Measurements from ENCODE around the gene P2RY13. TPM values are rescaled to one million over a fixed set of nuclear protein-coding genes. Genes with fewer than 3 reads are reported as not detected.

P2RY13 gene
- total and polyA plus RNA-seq, 2 of the 13 experiments (the other 11 are each of a cell fraction or from before 2014, with no cell fraction given) = not detected

DNA sequence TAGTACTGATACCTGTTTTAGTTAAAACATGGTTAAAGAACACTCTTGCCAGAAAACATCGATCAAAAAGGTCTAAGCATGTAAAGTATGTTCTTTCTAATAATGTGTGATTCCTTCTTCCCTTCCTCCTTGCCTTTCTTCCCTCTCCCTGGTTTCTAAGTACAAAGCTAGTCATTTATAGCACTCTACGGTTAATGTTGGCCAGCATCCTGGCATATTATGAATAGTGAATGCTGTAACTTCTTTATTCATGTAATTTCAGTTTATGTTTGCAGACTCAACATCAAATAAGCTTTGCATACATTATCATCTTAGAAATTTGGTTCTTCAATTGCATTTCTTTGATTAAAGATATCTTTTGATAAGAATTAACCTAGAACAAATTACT, 28.1 kb upstream of the P2RY13 start:
- DNase-seq (ENCODE audit: low spot score) (no peak), FAIRE-seq (no peak), ATAC-seq (no peak)
- WGBS (ENCODE audit: low lambda C conversion rate) = 52% methylated on average over 2 of the region's 2 CpGs
- no TSS peak for BruUV-seq (replicated peaks)
- Histone ChIP-seq H2AFZ (ENCODE audit: low read length) (no peak overlapping the region), H3K27ac (ENCODE audit: extremely low read length, insufficient read depth, low read length) (no peak overlapping the region), H3K9me3 (ENCODE audit: low read length) (no peaks in the 10 kb centered on the region), H3K4me3 (replicated peaks in 1 of 3; ENCODE audit: insufficient read depth in 1 of 3, low read depth in 2 of 3, low read length in 3 of 3) (no peak overlapping the region), H3K79me2 (ENCODE audit: insufficient read depth, low read length) (no peaks in the 10 kb centered on the region), H4K20me1 (ENCODE audit: insufficient read depth, low read length) (no peaks in the 10 kb centered on the region), H3K9ac (ENCODE audit: insufficient read depth, low read depth, low read length) (no peak overlapping the region), H3K27me3 (ENCODE audit: control insufficient read depth in 1 of 2, insufficient read depth in 2 of 2, low read length in 2 of 2) (no peaks in the 10 kb centered on the region), H3K4me2 (ENCODE audit: low read depth, low read length) (no peak overlapping the region), H3K36me3 (replicated peaks in 1 of 2; ENCODE audit: control insufficient read depth in 1 of 2, insufficient read depth in 2 of 2, low read length in 2 of 2) (no peaks in the 10 kb centered on the region), H3K4me1 (ENCODE audit: insufficient read depth, low read length) (no peaks in the 10 kb centered on the region)
- TF ChIP-seq FIP1L1 (IDR thresholded peaks at IDR 0.05; ENCODE audit: borderline replicate concordance, insufficient read depth, low read depth, low read length) (no peak), HDAC1 (CRISPR knock-in tag; IDR thresholded peaks at IDR 0.05) (no peak), SAP130 (CRISPR knock-in tag; IDR thresholded peaks at IDR 0.05; ENCODE audit: low read depth) (no peak), ZBTB40 (IDR thresholded peaks at IDR 0.05) (no peak), ZBTB40 (CRISPR knock-in tag; IDR thresholded peaks at IDR 0.05) (no peak), ZKSCAN8 (CRISPR knock-in tag; IDR thresholded peaks at IDR 0.05; ENCODE audit: borderline replicate concordance) (no peak), ZFAT (CRISPR knock-in tag; conservative IDR thresholded peaks at IDR 0.05) (no peak), ZNF33B (CRISPR knock-in tag; IDR thresholded peaks at IDR 0.05) (no peak), ERF (CRISPR knock-in tag; IDR thresholded peaks at IDR 0.05) (no peak), ZNF816 (CRISPR knock-in tag; IDR thresholded peaks at IDR 0.05; ENCODE audit: borderline replicate concordance) (no peak), ZNF256 (CRISPR knock-in tag; conservative IDR thresholded peaks at IDR 0.05) (no peak), FOXA1 (IDR thresholded peaks at IDR 0.05) (no peak), FOXA1 (CRISPR knock-in tag; IDR thresholded peaks at IDR 0.05) (no peak)
- TF ChIP-seq, protein P1, sequence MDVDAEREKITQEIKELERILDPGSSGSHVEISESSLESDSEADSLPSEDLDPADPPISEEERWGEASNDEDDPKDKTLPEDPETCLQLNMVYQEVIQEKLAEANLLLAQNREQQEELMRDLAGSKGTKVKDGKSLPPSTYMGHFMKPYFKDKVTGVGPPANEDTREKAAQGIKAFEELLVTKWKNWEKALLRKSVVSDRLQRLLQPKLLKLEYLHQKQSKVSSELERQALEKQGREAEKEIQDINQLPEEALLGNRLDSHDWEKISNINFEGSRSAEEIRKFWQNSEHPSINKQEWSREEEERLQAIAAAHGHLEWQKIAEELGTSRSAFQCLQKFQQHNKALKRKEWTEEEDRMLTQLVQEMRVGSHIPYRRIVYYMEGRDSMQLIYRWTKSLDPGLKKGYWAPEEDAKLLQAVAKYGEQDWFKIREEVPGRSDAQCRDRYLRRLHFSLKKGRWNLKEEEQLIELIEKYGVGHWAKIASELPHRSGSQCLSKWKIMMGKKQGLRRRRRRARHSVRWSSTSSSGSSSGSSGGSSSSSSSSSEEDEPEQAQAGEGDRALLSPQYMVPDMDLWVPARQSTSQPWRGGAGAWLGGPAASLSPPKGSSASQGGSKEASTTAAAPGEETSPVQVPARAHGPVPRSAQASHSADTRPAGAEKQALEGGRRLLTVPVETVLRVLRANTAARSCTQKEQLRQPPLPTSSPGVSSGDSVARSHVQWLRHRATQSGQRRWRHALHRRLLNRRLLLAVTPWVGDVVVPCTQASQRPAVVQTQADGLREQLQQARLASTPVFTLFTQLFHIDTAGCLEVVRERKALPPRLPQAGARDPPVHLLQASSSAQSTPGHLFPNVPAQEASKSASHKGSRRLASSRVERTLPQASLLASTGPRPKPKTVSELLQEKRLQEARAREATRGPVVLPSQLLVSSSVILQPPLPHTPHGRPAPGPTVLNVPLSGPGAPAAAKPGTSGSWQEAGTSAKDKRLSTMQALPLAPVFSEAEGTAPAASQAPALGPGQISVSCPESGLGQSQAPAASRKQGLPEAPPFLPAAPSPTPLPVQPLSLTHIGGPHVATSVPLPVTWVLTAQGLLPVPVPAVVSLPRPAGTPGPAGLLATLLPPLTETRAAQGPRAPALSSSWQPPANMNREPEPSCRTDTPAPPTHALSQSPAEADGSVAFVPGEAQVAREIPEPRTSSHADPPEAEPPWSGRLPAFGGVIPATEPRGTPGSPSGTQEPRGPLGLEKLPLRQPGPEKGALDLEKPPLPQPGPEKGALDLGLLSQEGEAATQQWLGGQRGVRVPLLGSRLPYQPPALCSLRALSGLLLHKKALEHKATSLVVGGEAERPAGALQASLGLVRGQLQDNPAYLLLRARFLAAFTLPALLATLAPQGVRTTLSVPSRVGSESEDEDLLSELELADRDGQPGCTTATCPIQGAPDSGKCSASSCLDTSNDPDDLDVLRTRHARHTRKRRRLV (CRISPR knock-in tag; IDR thresholded peaks at IDR 0.05) = no peak
- CTCF ChIA-PET (ENCODE audit: low intra/inter-chr PET ratio, low total read pairs) = no interaction called here
- POLR2A ChIA-PET = no interaction called here
- in situ Hi-C loops (cut with HindIII; ENCODE audit: extremely low pct_ligation_motif_present, low pct_unique_long_range_greater_than_20kb) (no loop called here), intact Hi-C loops (cut with micrococcal nuclease; ENCODE audit: unreplicated experiment) (no loop called here)
